Keratinocyte (primary cell): ENCODE data around the gene CFAP46. TPM values are rescaled to one million over a fixed set of nuclear protein-coding genes. Genes with fewer than 3 reads are reported as not detected.
"Not testable (repeated sequence)": the region's sequence is repeated elsewhere in the genome, so short reads cannot be mapped to it uniquely, and the experiment has no call there.

Experiments
- DNase-seq: peaks from one replicate; pipeline ENCODE4 v3.0.0-alpha.2; 2011; ENCODE audit warnings: low read depth, missing footprints, low spot score
- FAIRE-seq: peaks from 2 replicates; lab custom pipeline; 2011; peaks lifted over from hg19 to GRCh38; lab: Jason Lieb, UNC
- H2AFZ ChIP-seq: 2 replicates; pipeline ENCODE4 v1.6.0; 2012; ENCODE audit warnings: low read length, control low read depth, inconsistent platforms; ENCODE audit not compliant: control insufficient read depth
- H3K27ac ChIP-seq: 2 replicates; pipeline ENCODE4 v1.5.1; 2011; ENCODE audit warnings: low read length; ENCODE audit not compliant: control insufficient read depth, insufficient read depth
- H3K27me3 ChIP-seq: 3 replicates; pipeline ENCODE4 v1.6.0; 2011; ENCODE audit warnings: low read length; ENCODE audit not compliant: control insufficient read depth, insufficient read depth; ENCODE audit errors: extremely low read depth
- H3K36me3 ChIP-seq, 2 experiments: 2 replicates in 1 of 2; 3 replicates in 1 of 2; pipeline ENCODE4 v1.5.1; 2011; ENCODE audit warnings: low read length in 2 of 2, mild to moderate bottlenecking in 1 of 2; ENCODE audit not compliant: control insufficient read depth in 2 of 2, insufficient read depth in 2 of 2; ENCODE audit errors: extremely low read depth in 1 of 2
- H3K4me1 ChIP-seq: 3 replicates; pipeline ENCODE4 v1.5.1; 2011; ENCODE audit warnings: low read length; ENCODE audit not compliant: control insufficient read depth, insufficient read depth; ENCODE audit errors: extremely low read depth
- H3K4me2 ChIP-seq: 3 replicates; pipeline ENCODE4 v1.6.0; 2011; ENCODE audit warnings: low read depth, low read length; ENCODE audit not compliant: control insufficient read depth, insufficient read depth; ENCODE audit errors: extremely low read depth
- H3K4me3 ChIP-seq, 3 experiments: fragments of 200-600 bp in 1 of 3; sonication (generic) in 1 of 3; 2 replicates in 2 of 3; 3 replicates in 1 of 3; pipeline ENCODE4 v1.5.1; 2011 to 2016; ENCODE audit warnings: low read length in 3 of 3, mild to moderate bottlenecking in 3 of 3, control low read depth in 2 of 3, inconsistent platforms in 1 of 3, low read depth in 1 of 3, mixed read lengths in 1 of 3, mixed run types in 1 of 3, moderate library complexity in 1 of 3; ENCODE audit not compliant: control insufficient read depth in 2 of 3, insufficient read depth in 2 of 3; ENCODE audit errors: extremely low read depth in 1 of 3
- H3K79me2 ChIP-seq: 2 replicates; pipeline ENCODE4 v1.6.0; 2012; ENCODE audit warnings: low read length; ENCODE audit not compliant: control insufficient read depth, insufficient read depth
- H3K9ac ChIP-seq: 3 replicates; pipeline ENCODE4 v1.6.0; 2011; ENCODE audit warnings: low read length; ENCODE audit not compliant: control insufficient read depth, insufficient read depth; ENCODE audit errors: extremely low read depth
- H3K9me1 ChIP-seq: 3 replicates; pipeline ENCODE4 v1.6.0; 2011; ENCODE audit warnings: low read length; ENCODE audit not compliant: control insufficient read depth, insufficient read depth; ENCODE audit errors: extremely low read depth
- H3K9me3 ChIP-seq: 2 replicates; pipeline ENCODE4 v1.5.1; 2012; ENCODE audit warnings: low read depth, low read length; ENCODE audit not compliant: control insufficient read depth
- H4K20me1 ChIP-seq: 3 replicates; pipeline ENCODE4 v1.6.0; 2011; ENCODE audit warnings: low read length; ENCODE audit not compliant: control insufficient read depth, insufficient read depth; ENCODE audit errors: extremely low read depth
- EZH2 ChIP-seq: IDR thresholded peaks from one replicate; pipeline ENCODE4 v1.6.1; 2012; ENCODE audit warnings: inconsistent platforms, mild to moderate bottlenecking, low read length, moderate library complexity
- dilution Hi-C: fragments of 300-500 bp; cut with MboI; formaldehyde crosslinking; loops from one replicate; pipeline ENCODE4 v1.7.0; 2020; ENCODE audit warnings: low sequenced_read_pairs; ENCODE audit not compliant: extremely low pct_ligation_motif_present
- polyA plus RNA-seq, 5 experiments: library from polyadenylated mRNA; depleted of rRNA in 3 of 5; stranded (reverse) in 3 of 5; stranded (forward) in 1 of 5; unstranded in 1 of 5; fragments of >200 nt; gene quantifications; 1 replicate in 1 of 5; 2 replicates in 3 of 5; 3 replicates in 1 of 5; pipeline versions ENCODE4 v1.2.1 to v1.2.3, GENCODE V29; 2011 to 2012; ENCODE audit warnings: missing spikeins in 2 of 5, low read depth in 1 of 5, low replicate concordance in 1 of 5
- TF ChIP-seq, protein P1 (sequence below), 3 experiments: IDR thresholded peaks in 1 of 3; conservative IDR thresholded peaks in 1 of 3; optimal IDR thresholded peaks in 1 of 3; 2 replicates in 2 of 3; 3 replicates in 1 of 3; pipeline versions ENCODE3 to v1.5.1; 2011; ENCODE audit warnings: low read length in 3 of 3, mild to moderate bottlenecking in 3 of 3, moderate library complexity in 2 of 3, control low read depth in 1 of 3, inconsistent platforms in 1 of 3; ENCODE audit not compliant: insufficient read depth in 2 of 3; ENCODE audit errors: extremely low read depth in 1 of 3

Gene CFAP46
- polyA plus RNA-seq, 1 donor (not counting 4 experiments of a cell fraction or from before 2014, with no cell fraction given), result 1.00 TPM

DNA sequence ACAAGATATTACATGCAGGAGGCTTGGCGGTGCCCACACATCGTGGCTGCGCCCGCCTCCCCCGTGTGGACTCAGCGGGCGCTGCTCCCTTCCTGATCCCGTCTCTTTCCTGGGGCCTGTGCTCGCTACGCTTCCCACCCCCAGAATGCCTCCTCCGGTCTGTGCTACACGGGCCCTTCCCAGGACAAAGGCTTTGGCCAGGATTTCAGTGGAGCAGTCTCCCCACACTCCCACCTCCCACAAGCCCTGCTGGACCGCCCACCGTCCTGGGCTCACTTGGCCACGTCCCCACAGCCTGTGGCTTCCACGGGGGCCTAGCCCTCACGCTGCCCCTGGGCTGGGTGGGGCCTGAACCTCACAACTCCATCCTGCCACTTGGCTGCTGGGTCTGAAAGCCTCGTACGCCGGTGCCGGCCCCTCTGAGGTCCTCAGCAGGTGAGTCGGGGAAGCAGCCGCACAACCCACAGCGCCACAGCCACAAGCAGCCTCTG lies 17.3 kb downstream of the CFAP46 start:
- dilution Hi-C loops, result no loop called here
- Histone ChIP-seq H3K27me3 (no peaks in the 10 kb centered on the region), H3K27ac (no peak overlapping the region), H3K4me3 (no peak overlapping the region), H3K9me3 (no peaks in the 10 kb centered on the region), H4K20me1 (no peaks in the 10 kb centered on the region), H3K4me1 (no peaks in the 10 kb centered on the region), H3K36me3 (no peaks in the 10 kb centered on the region), H3K9me1 (no peaks in the 10 kb centered on the region), H2AFZ (no peak overlapping the region), H3K4me2 (no peak overlapping the region), H3K9ac (no peak overlapping the region), H3K79me2 (no peaks in the 10 kb centered on the region)
- FAIRE-seq (no peak), DNase-seq (no peak)
- TF ChIP-seq, protein P1, sequence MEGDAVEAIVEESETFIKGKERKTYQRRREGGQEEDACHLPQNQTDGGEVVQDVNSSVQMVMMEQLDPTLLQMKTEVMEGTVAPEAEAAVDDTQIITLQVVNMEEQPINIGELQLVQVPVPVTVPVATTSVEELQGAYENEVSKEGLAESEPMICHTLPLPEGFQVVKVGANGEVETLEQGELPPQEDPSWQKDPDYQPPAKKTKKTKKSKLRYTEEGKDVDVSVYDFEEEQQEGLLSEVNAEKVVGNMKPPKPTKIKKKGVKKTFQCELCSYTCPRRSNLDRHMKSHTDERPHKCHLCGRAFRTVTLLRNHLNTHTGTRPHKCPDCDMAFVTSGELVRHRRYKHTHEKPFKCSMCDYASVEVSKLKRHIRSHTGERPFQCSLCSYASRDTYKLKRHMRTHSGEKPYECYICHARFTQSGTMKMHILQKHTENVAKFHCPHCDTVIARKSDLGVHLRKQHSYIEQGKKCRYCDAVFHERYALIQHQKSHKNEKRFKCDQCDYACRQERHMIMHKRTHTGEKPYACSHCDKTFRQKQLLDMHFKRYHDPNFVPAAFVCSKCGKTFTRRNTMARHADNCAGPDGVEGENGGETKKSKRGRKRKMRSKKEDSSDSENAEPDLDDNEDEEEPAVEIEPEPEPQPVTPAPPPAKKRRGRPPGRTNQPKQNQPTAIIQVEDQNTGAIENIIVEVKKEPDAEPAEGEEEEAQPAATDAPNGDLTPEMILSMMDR (optimal IDR thresholded peaks at IDR 0.05 in 1 of 3, IDR thresholded peaks at IDR 0.05 in 1 of 3, conservative IDR thresholded peaks at IDR 0.05 in 1 of 3; ENCODE audit: extremely low read depth in 1 of 3, insufficient read depth in 2 of 3, low read length in 3 of 3), result no peak
- no peak for TF ChIP-seq EZH2

DNA sequence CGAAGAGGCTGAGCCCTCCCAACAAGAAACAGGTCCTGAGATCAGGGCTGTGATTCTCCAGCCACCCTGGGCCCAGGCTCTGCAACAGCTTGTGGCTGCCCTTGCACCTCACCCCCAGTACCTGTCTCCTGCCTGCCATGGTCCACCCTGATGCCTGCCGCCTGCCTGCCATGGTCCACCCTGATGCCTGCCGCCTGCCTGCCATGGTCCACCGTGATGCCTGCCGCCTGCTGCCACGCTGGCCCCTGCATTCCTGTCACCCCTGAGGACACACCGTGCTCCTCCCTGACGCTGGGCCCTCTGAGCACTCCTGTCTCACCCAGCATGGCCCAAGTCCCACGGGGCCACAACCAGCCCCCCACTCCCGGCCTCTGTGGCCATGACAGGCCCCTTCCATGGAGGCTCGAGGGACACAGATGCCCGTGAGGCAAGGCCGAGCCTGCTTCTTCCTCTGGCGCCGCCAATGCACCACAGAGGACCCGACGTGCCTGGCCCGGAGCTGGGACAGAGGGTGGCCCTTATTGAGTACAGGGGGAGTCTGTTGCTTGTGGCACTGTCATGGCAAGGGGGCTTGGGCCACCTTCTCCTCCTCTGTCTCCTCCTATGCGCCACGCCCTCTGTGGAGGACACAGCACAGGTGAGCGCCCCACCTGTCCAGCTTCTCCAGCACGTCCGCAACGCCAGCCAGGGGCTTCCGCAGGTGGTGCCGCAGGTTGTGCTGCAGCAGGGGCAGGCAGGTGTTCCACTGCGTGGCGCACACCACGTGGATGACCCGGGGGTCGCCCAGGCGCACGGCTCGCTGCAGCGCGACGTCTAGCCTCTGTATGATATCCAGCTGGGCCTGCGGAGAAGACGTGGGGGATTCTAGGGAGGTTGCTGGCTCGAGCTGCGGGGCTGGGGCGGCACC lies 18.1 kb downstream of the CFAP46 start:
- no peaks in the 10 kb centered on the region for H3K36me3 ChIP-seq
- H3K27me3 ChIP-seq, result no peaks in the 10 kb centered on the region
- dilution Hi-C loops, result no loop called here
- no peaks in the 10 kb centered on the region for H3K9me3 ChIP-seq
- H3K9me1 ChIP-seq, result no peaks in the 10 kb centered on the region
- no peak overlapping the region for H3K4me3 ChIP-seq
- DNase-seq (no peak), FAIRE-seq (no peak)
- H4K20me1 ChIP-seq, result no peaks in the 10 kb centered on the region
- H3K4me1 ChIP-seq, result no peaks in the 10 kb centered on the region
- no peaks in the 10 kb centered on the region for H3K79me2 ChIP-seq
- no peak overlapping the region for H3K4me2 ChIP-seq
- H3K9ac ChIP-seq, result no peak overlapping the region
- TF ChIP-seq, protein P1 (optimal IDR thresholded peaks at IDR 0.05 in 1 of 3, IDR thresholded peaks at IDR 0.05 in 1 of 3, conservative IDR thresholded peaks at IDR 0.05 in 1 of 3; ENCODE audit: extremely low read depth in 1 of 3, insufficient read depth in 2 of 3, low read length in 3 of 3), result no peak
- no peak for TF ChIP-seq EZH2
- no peak overlapping the region for H2AFZ ChIP-seq
- no peak overlapping the region for H3K27ac ChIP-seq

DNA sequence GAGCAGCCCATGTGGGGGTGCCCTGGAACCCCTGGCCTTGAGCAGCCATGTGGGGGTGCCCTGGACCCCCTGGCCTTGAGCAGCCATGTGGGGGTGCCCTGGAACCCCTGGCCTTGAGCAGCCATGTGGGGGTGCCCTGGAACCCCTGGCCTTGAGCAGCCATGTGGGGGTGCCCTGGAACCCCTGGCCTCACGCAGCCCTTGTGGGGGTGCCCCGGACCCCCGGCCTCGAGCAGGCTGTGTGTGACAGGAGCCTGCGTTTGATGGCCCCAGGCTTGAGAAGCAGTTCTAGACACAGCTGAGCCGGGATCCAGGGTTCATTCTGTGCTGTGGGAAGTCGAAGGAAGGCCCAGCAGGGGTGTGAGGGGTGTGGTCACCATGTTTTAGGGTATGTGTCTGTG lies 19.0 kb downstream of the CFAP46 start:
- H3K4me2 ChIP-seq, H3K27ac ChIP-seq, H3K79me2 ChIP-seq, H3K9me1 ChIP-seq, H4K20me1 ChIP-seq, H3K9ac ChIP-seq, DNase-seq, dilution Hi-C loops, H3K27me3 ChIP-seq, H3K4me1 ChIP-seq, FAIRE-seq, H3K9me3 ChIP-seq, H3K36me3 ChIP-seq, H2AFZ ChIP-seq, H3K4me3 ChIP-seq: not testable (repeated sequence)
